Measurements from ENCODE around the gene SPART.
A peak's percentile ranks its signal among the peaks of the same experiment; 100 is the strongest.

SPART gene

GRCh38 chr13:36358175-36358718 lies 12.1 kb upstream of the SPART start:
- Mint-ChIP-seq H3K36me3 (no peaks in the 10 kb centered on the region), H3K4me1 (no peaks in the 10 kb centered on the region), H3K4me3 (no peak overlapping the region), H3K9me3 (peaks cover 2% of the 10 kb centered on the region), H3K27ac (no peak overlapping the region)
- ATAC-seq = no peak
- DNase-seq (ENCODE audit: low spot score in 2 of 2) = no peak

- DNase-seq (ENCODE audit: low spot score in 2 of 2) (no peak), ATAC-seq (no peak)
- Mint-ChIP-seq H3K36me3 (no peaks in the 10 kb centered on the region), H3K4me3 (no peak overlapping the region), H3K27ac (no peak overlapping the region), H3K9me3 (peaks cover 2% of the 10 kb centered on the region), H3K4me1 (no peaks in the 10 kb centered on the region)
Measured at GRCh38 chr13:36357692-36358091, 11.5 kb upstream of the SPART start.

GRCh38 chr13:36357231-36357630 lies 11.0 kb upstream of the SPART start:
- Mint-ChIP-seq H3K9me3 (peaks cover 2% of the 10 kb centered on the region), H3K27ac (no peak overlapping the region), H3K4me1 (no peaks in the 10 kb centered on the region), H3K4me3 (no peak overlapping the region), H3K36me3 (no peaks in the 10 kb centered on the region)
- no peak for ATAC-seq
- DNase-seq (ENCODE audit: low spot score in 2 of 2) = no peak

- ATAC-seq (no peak), DNase-seq (ENCODE audit: low spot score in 2 of 2) (no peak)
- no peaks in the 10 kb centered on the region for H3K36me3 Mint-ChIP-seq
- no peaks in the 10 kb centered on the region for H3K4me1 Mint-ChIP-seq
- H3K9me3 Mint-ChIP-seq = peaks cover 2% of the 10 kb centered on the region
- no peak overlapping the region for H3K4me3 Mint-ChIP-seq
- no peak overlapping the region for H3K27ac Mint-ChIP-seq
Measured at GRCh38 chr13:36356058-36356457, 9.9 kb upstream of the SPART start.

GRCh38 chr13:36355632-36356031 lies 9.4 kb upstream of the SPART start:
- peaks cover 2% of the 10 kb centered on the region for H3K9me3 Mint-ChIP-seq
- no peak overlapping the region for H3K4me3 Mint-ChIP-seq
- no peak overlapping the region for H3K27ac Mint-ChIP-seq
- no peaks in the 10 kb centered on the region for H3K4me1 Mint-ChIP-seq
- ATAC-seq = no peak
- no peaks in the 10 kb centered on the region for H3K36me3 Mint-ChIP-seq
- no peak for DNase-seq (ENCODE audit: low spot score in 2 of 2)

- Mint-ChIP-seq H3K36me3 (no peaks in the 10 kb centered on the region), H3K4me1 (no peaks in the 10 kb centered on the region), H3K4me3 (no peak overlapping the region), H3K9me3 (peaks cover 2% of the 10 kb centered on the region), H3K27ac (no peak overlapping the region)
- ATAC-seq = no peak
- DNase-seq (ENCODE audit: low spot score in 2 of 2) = no peak
Measured at GRCh38 chr13:36354842-36355623, 8.8 kb upstream of the SPART start.

GRCh38 chr13:36353001-36353400 lies 6.8 kb upstream of the SPART start:
- no peaks in the 10 kb centered on the region for H3K36me3 Mint-ChIP-seq
- no peak overlapping the region for H3K4me3 Mint-ChIP-seq
- H3K27ac Mint-ChIP-seq = no peak overlapping the region
- DNase-seq (ENCODE audit: low spot score in 2 of 2) (no peak), ATAC-seq (no peak)
- H3K4me1 Mint-ChIP-seq = no peaks in the 10 kb centered on the region
- H3K9me3 Mint-ChIP-seq = peaks cover 2% of the 10 kb centered on the region

- Mint-ChIP-seq H3K4me3 (no peak overlapping the region), H3K27ac (no peak overlapping the region), H3K36me3 (no peaks in the 10 kb centered on the region), H3K4me1 (no peaks in the 10 kb centered on the region), H3K9me3 (peaks cover 2% of the 10 kb centered on the region)
- ATAC-seq (no peak), DNase-seq (ENCODE audit: low spot score in 2 of 2) (no peak)
Measured at GRCh38 chr13:36352350-36352749, 6.2 kb upstream of the SPART start.

GRCh38 chr13:36347531-36348210 lies 1.5 kb upstream of the SPART start:
- H3K9me3 Mint-ChIP-seq = no peaks in the 10 kb centered on the region
- ATAC-seq (no peak), DNase-seq (ENCODE audit: low spot score in 2 of 2) (no peak)
- H3K4me1 Mint-ChIP-seq = peaks cover 7% of the 10 kb centered on the region
- H3K36me3 Mint-ChIP-seq = peaks cover 6% of the 10 kb centered on the region
- H3K27ac Mint-ChIP-seq = no peak overlapping the region
- H3K4me3 Mint-ChIP-seq = no peak overlapping the region

GRCh38 chr13:36345438-36346221 lies 564 bp downstream of the SPART start:
- Mint-ChIP-seq H3K9me3 (no peaks in the 10 kb centered on the region), H3K27ac (peak overlapping the region; percentile 95), H3K4me3 (peak overlapping the region; percentile 82), H3K4me1 (peaks cover 7% of the 10 kb centered on the region), H3K36me3 (peaks cover 6% of the 10 kb centered on the region)
- no peak for ATAC-seq
- no peak for DNase-seq (ENCODE audit: low spot score in 2 of 2)

GRCh38 chr13:36344886-36345437 lies 1.2 kb downstream of the SPART start:
- Mint-ChIP-seq H3K4me3 (peak overlapping the region; percentile 82), H3K9me3 (no peaks in the 10 kb centered on the region), H3K27ac (peak overlapping the region; percentile 95), H3K4me1 (peaks cover 7% of the 10 kb centered on the region), H3K36me3 (peaks cover 6% of the 10 kb centered on the region)
- ATAC-seq (no peak), DNase-seq (ENCODE audit: low spot score in 2 of 2) (no peak)

- DNase-seq (ENCODE audit: low spot score in 2 of 2) (no peak), ATAC-seq (no peak)
- no peak overlapping the region for H3K27ac Mint-ChIP-seq
Measured at GRCh38 chr13:36344173-36344572, 2.0 kb downstream of the SPART start.

GRCh38 chr13:36343766-36344165 lies 2.4 kb downstream of the SPART start:
- H3K27ac Mint-ChIP-seq = no peak overlapping the region
- H3K9me3 Mint-ChIP-seq = no peaks in the 10 kb centered on the region
- H3K4me3 Mint-ChIP-seq = no peak overlapping the region
- no peak for ATAC-seq
- H3K4me1 Mint-ChIP-seq = peaks cover 7% of the 10 kb centered on the region
- no peak for DNase-seq (ENCODE audit: low spot score in 2 of 2)
- H3K36me3 Mint-ChIP-seq = peaks cover 6% of the 10 kb centered on the region

More at GRCh38 chr13:36344173-36344572, 2.0 kb downstream of the SPART start:
- Mint-ChIP-seq H3K4me3 (no peak overlapping the region), H3K36me3 (peaks cover 6% of the 10 kb centered on the region), H3K4me1 (peaks cover 7% of the 10 kb centered on the region), H3K9me3 (no peaks in the 10 kb centered on the region)

- no peak overlapping the region for H3K27ac Mint-ChIP-seq
- peaks cover 7% of the 10 kb centered on the region for H3K4me1 Mint-ChIP-seq
Measured at GRCh38 chr13:36342715-36343114, 3.5 kb downstream of the SPART start.

GRCh38 chr13:36341718-36342117 lies 4.5 kb downstream of the SPART start:
- H3K4me1 Mint-ChIP-seq = peaks cover 5% of the 10 kb centered on the region
- ATAC-seq (no peak), DNase-seq (ENCODE audit: low spot score in 2 of 2) (no peak)
- H3K27ac Mint-ChIP-seq = no peak overlapping the region
- H3K4me3 Mint-ChIP-seq = no peak overlapping the region
- peaks cover 5% of the 10 kb centered on the region for H3K36me3 Mint-ChIP-seq
- no peaks in the 10 kb centered on the region for H3K9me3 Mint-ChIP-seq

More at GRCh38 chr13:36342715-36343114, 3.5 kb downstream of the SPART start:
- no peak overlapping the region for H3K4me3 Mint-ChIP-seq
- H3K9me3 Mint-ChIP-seq = no peaks in the 10 kb centered on the region
- ATAC-seq (no peak), DNase-seq (ENCODE audit: low spot score in 2 of 2) (no peak)
- peaks cover 6% of the 10 kb centered on the region for H3K36me3 Mint-ChIP-seq
